Activated naive CD8-positive, alpha-beta T cell treated with anti-CD3 and anti-CD28 coated beads for 36 hours (primary cell): Measurements from ENCODE around the gene KCNA10. TPM values are rescaled to one million over a fixed set of nuclear protein-coding genes. Genes with fewer than 3 reads are reported as not detected.

Source experiments
- DNase-seq: peaks from one replicate; pipeline ENCODE4 v3.0.0; 2021
- H3K27ac Mint-ChIP-seq: one replicate; pipeline ENCODE4 v1.8.0; 2022; ENCODE audit warnings: mild to moderate bottlenecking, moderate library complexity, mixed read lengths
- H3K27me3 Mint-ChIP-seq: one replicate; pipeline ENCODE4 v1.8.0; 2022; ENCODE audit warnings: mild to moderate bottlenecking, mixed read lengths
- H3K36me3 Mint-ChIP-seq: one replicate; pipeline ENCODE4 v1.8.0; 2021; ENCODE audit warnings: mild to moderate bottlenecking, mixed read lengths
- H3K4me1 Mint-ChIP-seq: one replicate; pipeline ENCODE4 v1.8.0; 2021; ENCODE audit warnings: mixed read lengths
- H3K4me3 Mint-ChIP-seq: one replicate; pipeline ENCODE4 v1.8.0; 2022; ENCODE audit warnings: mild to moderate bottlenecking, moderate library complexity, mixed read lengths
- H3K9me3 Mint-ChIP-seq: one replicate; pipeline ENCODE4 v1.8.0; 2022; ENCODE audit warnings: mixed read lengths
- total RNA-seq, 2 experiments: library from RNA; stranded (reverse); gene quantifications; one replicate each; pipeline ENCODE4 v1.2.3, GENCODE V29; 2021

The KCNA10 gene
- not detected for total RNA-seq

DNA sequence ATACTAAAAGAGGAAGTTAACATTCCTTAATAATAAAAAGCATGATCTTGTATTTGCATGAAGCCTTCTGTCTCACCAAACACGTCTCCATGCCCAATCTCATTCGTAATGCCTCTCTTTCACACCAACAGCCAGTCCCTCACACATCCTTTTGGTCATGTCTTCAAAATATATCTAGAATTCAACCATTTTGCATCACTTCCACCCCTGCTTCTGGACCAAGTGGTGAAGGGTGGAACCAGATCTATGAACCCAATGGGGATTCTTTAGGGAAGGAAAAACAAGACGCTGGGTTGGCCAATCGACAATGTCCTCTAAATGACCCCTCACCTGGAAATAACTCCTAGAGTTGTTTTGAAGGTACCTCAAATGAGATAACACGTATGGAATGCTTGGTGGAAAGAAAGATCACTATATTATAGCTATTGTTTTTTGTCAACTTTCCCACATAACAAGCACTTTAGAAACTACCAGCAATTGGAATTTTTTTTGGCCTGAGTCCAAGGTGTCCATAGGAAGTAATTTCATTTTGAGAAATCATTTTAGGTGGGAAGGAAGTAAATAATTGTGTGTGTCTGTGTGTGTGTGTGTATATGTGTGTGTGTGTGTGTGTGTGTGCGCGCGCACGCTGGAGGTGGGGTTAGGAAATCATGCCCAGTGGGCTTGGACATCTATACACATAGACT, at the start of gene KCNA10:
Gene KCNA10, minus strand, starts transcription at position 51 of the 686 bp plus-strand sequence. CDS start 388 bp downstream, outside the sequence.
- DNase-seq, result no peak
- Mint-ChIP-seq H3K27me3 (peaks cover 18% of the 10 kb centered on the region), H3K4me1 (no peaks in the 10 kb centered on the region), H3K9me3 (no peaks in the 10 kb centered on the region), H3K36me3 (no peaks in the 10 kb centered on the region), H3K27ac (no peak within 1 kb of the TSS), H3K4me3 (no peak within 1 kb of the TSS)

DNA sequence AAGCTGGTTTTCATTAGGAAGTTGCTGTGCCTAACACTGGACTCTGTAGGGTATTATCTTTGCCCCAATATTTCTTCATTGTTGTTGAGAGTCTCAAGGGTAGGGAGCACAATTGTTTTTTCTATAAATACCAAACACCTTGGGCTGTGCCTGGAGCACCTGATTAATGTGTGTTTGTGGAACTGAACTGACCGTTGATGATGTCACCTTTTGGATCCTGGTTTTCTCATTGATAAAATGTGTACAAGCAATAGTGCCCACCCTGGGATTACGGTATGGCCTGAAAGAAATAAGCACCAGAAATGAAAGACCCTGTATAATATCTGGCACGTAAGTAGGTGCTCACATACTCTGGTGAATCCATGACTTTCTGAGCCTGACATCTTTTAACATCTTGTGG, 47.9 kb upstream of the KCNA10 start:
- no peak overlapping the region for H3K27ac Mint-ChIP-seq
- H3K27me3 Mint-ChIP-seq, result peaks cover 26% of the 10 kb centered on the region
- no peak overlapping the region for H3K4me3 Mint-ChIP-seq
- DNase-seq, result no peak
- H3K9me3 Mint-ChIP-seq, result no peaks in the 10 kb centered on the region
- H3K36me3 Mint-ChIP-seq, result no peaks in the 10 kb centered on the region
- H3K4me1 Mint-ChIP-seq, result no peaks in the 10 kb centered on the region

DNA sequence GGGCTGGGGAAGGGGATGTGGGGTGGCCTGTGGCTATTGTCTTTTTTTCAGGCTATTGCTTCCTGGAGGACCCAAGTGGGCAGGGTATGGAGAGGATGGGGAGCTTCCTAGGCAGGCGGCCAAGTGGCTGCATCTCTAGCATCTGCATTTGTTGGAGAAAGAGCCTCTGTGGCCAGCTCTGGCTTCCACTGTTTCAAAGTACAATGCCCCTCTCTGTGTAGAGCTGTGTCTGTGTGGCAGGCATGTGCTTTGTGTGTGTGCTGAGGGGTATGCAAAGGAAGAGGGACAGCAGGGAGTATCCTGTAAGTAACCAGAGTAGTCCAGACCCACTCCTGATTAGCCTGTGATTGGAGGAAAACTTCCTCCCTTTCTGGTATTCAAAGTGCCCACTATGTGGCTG, 46.6 kb upstream of the KCNA10 start:
- Mint-ChIP-seq H3K36me3 (no peaks in the 10 kb centered on the region), H3K27me3 (peaks cover 14% of the 10 kb centered on the region), H3K4me3 (no peak overlapping the region), H3K27ac (no peak overlapping the region), H3K4me1 (no peaks in the 10 kb centered on the region), H3K9me3 (no peaks in the 10 kb centered on the region)
- DNase-seq, result no peak

DNA sequence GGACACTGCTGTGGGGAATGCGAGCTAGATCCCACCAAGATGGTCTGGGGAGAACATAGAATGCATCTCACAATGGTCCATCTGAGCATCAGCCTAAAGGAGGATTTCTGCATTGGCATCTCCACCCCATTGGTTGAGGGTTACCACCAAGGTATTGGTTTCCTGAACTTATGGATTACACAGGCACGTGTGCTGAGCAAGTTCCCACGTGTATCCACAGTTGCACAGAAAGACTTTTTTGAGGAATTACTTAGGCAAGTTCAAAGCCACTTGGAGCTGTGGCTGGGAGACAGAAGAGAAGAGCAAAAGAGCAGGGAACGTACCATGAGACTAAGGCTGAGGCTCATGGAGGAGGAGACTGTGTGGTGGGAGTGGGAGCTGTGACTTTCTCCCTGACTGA, 44.1 kb upstream of the KCNA10 start:
- Mint-ChIP-seq H3K36me3 (no peaks in the 10 kb centered on the region), H3K4me3 (no peak overlapping the region), H3K9me3 (no peaks in the 10 kb centered on the region), H3K27me3 (peaks cover 6% of the 10 kb centered on the region), H3K27ac (no peak overlapping the region), H3K4me1 (no peaks in the 10 kb centered on the region)
- DNase-seq, result no peak

DNA sequence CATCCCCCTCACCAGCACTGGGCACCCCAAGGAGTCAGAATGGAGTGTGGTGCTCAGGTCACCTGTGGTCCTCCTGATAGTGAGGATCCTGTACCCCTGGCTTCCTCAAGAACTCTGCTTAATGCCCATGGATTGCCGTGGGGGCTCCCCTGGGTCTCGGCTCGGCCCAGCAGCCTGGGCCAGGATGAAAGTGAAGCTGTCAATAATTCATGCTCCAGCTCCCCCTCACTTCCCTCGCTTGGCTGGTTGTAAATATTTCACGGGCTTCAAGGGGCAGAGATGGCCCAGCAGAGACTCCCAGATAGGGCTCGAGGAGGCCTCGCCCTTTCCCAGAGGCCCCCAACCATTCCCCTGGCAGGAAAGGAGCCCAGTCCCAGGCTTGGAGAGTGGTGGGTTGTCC, 42.6 kb upstream of the KCNA10 start:
- Mint-ChIP-seq H3K27me3 (peaks cover 12% of the 10 kb centered on the region), H3K36me3 (no peaks in the 10 kb centered on the region), H3K27ac (no peak overlapping the region), H3K4me3 (no peak overlapping the region), H3K9me3 (no peaks in the 10 kb centered on the region), H3K4me1 (no peaks in the 10 kb centered on the region)
- DNase-seq, result no peak

DNA sequence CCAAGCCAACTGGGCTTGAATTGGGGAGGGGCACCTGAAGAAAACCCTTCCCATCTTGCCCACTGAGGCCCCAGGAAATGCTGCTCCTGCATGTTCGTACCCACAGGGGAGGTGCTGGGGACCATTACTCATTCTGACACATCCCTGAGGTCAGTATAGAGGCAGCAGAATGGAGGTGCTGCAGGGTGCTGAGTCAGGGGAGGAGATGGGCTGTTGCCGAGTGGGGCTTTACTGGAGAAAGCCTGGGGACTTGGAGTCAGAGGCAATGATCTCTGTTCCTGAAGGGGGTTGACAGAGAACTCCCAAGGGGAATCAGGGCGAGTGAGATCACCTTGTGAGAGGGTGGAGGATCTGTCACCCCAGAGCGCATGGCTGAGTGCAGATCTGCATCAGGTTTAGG, 40.2 kb upstream of the KCNA10 start:
- no peak overlapping the region for H3K4me3 Mint-ChIP-seq
- H3K4me1 Mint-ChIP-seq, result peaks cover 3% of the 10 kb centered on the region
- no peaks in the 10 kb centered on the region for H3K9me3 Mint-ChIP-seq
- H3K27me3 Mint-ChIP-seq, result peaks cover 27% of the 10 kb centered on the region
- DNase-seq, result no peak
- no peak overlapping the region for H3K27ac Mint-ChIP-seq
- no peaks in the 10 kb centered on the region for H3K36me3 Mint-ChIP-seq

DNA sequence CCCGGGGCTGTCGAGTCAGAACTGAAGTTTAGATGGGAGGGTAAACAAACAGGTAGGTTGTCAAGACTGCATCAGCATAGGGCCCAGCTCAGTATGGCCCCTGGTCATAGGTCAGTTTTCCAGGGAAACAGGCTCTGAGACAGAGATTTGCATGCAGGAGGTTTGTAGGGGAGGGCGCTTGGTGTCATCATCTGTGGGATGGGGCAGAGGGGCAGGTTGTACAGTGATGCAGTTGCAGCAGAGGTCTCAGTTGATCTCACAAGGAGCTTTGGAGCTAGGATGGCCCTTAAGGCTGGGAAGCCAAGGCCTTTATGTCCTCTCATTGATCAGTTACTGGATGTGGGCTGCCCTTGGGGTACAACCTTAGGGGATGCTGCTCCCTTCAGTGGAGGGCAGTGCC, 38.5 kb upstream of the KCNA10 start:
- H3K27me3 Mint-ChIP-seq, result peaks cover 38% of the 10 kb centered on the region
- peaks cover 3% of the 10 kb centered on the region for H3K4me1 Mint-ChIP-seq
- DNase-seq, result no peak
- no peak overlapping the region for H3K4me3 Mint-ChIP-seq
- H3K9me3 Mint-ChIP-seq, result no peaks in the 10 kb centered on the region
- no peaks in the 10 kb centered on the region for H3K36me3 Mint-ChIP-seq
- no peak overlapping the region for H3K27ac Mint-ChIP-seq

DNA sequence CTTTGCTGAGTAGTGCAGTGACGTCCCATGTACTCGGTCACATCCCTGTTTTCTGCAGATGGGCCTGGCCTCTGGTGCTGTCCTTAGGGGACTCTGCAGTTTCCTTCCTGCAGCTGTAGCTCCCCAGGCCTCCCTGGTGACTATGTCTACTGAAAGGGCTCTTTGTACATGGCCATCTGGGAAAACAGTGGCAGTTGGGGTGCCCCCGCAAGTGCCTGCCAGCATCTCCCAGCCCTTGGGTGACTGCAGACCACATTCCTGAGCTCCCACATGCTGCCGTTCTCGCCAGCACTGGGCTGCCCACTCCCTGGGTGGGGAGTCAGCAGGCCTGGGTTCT, 37.5 kb upstream of the KCNA10 start:
- no peak for DNase-seq
- Mint-ChIP-seq H3K27me3 (peaks cover 43% of the 10 kb centered on the region), H3K4me1 (peaks cover 3% of the 10 kb centered on the region), H3K27ac (no peak overlapping the region), H3K9me3 (no peaks in the 10 kb centered on the region), H3K36me3 (no peaks in the 10 kb centered on the region), H3K4me3 (no peak overlapping the region)

DNA sequence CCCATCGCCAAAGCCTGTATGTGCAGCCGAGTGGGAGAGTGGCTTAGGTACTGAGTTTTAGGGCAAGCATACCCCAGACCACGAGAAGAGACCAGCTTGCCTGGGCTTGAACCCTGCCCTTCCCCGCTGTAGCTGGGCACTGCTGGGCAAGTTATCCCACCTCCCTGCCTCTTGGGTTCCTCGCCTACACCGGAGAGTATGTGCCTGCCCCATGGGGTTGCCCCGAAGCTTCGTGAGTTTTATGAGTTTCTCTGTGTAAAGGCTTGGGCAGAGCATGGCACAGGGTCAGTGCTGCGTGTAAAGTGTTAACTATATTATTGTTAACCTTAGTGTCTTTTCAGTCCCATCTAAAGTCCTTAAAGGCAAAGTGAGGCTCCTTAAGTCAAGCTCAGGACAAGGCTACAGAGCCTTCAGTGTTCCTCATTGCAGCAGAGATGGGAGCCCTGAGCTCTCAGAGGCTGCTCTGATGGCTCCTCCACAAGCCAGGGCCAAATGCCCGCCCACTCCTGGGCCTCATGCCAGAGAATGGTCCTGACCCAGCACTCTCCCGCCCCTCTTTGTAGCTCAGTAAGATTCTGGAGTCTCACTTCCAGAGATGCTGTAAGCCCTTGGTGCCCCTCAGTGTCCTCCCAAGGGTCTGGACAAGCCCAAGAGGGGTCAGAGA, 37.0 kb upstream of the KCNA10 start:
- Mint-ChIP-seq H3K36me3 (no peaks in the 10 kb centered on the region), H3K27me3 (peaks cover 48% of the 10 kb centered on the region), H3K27ac (no peak overlapping the region), H3K9me3 (no peaks in the 10 kb centered on the region), H3K4me3 (no peak overlapping the region), H3K4me1 (peaks cover 3% of the 10 kb centered on the region)
- DNase-seq, result no peak

DNA sequence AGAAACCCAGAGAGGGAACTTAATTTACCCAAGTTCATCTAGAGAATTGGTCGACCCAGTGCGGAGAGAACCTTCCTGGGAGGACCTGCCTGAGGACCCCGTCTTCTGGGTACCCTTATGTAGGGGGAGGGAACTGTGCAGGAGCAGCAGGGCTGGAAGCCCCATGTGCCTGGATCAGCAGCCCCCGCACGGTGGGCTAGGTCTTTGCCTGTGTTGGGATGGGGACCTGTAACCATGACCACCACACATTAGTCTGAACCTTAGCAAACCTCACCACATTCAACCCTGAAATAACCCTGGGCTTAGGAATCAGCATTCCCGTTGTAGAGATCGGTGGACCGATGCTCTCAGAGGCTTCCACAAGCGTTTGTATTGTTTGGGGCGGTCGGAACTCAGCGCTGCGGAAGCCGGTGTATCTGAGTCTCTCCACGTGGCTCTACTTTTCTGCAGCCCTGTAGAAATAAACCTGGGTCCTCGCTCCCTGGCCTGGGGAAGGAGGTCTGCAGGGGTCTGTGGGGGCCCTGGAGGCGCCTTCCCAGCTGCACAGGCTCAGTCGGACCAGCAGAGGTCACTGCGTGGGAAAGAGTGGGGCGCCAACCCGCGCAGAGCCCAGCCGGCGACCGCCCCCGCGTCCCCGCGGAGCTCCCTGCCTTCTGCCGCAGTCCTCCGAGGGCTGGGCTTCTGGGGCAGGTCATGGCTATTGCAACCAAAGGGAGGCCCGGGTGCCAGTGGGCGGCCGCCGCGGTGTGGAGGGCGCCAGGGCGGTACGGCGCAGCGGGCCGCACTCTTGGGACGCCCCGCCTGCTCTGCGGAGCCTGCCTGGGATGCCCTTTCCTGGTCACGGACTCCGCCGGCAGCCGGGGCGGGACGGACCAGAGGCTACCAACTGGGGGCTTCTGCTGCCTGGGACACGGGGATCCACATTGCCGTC, 36.2 kb upstream of the KCNA10 start:
- Mint-ChIP-seq H3K27me3 (peaks cover 48% of the 10 kb centered on the region), H3K36me3 (no peaks in the 10 kb centered on the region), H3K4me1 (peaks cover 3% of the 10 kb centered on the region), H3K9me3 (no peaks in the 10 kb centered on the region), H3K27ac (no peak overlapping the region), H3K4me3 (peak overlapping the region; percentile 32)
- peak; percentile 72 for DNase-seq

DNA sequence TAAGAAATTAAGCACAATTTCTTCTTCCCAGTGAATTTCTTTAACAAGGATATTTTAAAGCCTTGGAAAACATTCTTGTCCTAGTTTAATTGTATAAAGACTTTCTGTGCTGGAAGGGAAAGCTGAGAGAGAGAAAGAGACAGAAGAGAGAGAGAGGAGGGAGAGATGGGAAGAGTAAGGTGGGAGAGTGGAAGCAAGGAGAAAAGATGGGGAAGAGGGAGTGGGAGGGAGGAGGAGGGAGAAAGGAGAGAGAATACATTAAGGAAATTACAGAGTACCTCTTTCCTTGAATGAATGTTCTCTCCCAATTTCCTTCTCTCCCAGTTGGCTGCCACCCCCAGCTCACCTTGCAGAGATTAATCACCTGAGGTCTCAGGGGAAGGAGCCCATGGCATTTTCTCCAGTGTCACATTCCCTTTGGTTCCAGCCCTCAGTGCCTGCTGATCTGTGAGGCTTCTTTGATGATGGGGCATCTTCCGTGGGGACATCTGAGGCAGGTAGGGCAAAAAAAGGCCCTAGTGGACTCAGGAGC, 32.4 kb upstream of the KCNA10 start:
- Mint-ChIP-seq H3K27ac (no peak overlapping the region), H3K9me3 (no peaks in the 10 kb centered on the region), H3K27me3 (peaks cover 34% of the 10 kb centered on the region), H3K4me3 (no peak overlapping the region), H3K36me3 (no peaks in the 10 kb centered on the region), H3K4me1 (peaks cover 3% of the 10 kb centered on the region)
- no peak for DNase-seq

DNA sequence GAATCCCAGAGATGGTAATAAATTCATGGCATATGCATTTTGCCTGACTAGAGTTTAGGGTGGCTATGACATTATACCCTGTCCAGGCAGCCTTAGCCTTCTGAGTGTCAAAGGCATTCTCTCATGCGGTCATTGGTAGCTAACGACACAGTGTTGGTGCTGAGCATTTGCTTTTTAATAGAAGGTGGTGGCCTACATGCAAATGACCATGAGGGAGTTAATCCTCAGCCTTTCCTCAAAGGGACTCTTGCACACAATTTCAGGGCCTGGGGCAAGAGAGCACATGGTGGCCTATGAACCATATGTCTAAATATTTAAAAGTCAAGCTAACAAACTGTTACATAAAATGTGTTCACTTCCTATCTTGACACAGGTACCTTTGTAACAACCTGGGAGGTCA, 30.9 kb upstream of the KCNA10 start:
- no peak overlapping the region for H3K27ac Mint-ChIP-seq
- H3K4me3 Mint-ChIP-seq, result no peak overlapping the region
- no peaks in the 10 kb centered on the region for H3K36me3 Mint-ChIP-seq
- no peak for DNase-seq
- no peaks in the 10 kb centered on the region for H3K9me3 Mint-ChIP-seq
- H3K4me1 Mint-ChIP-seq, result no peaks in the 10 kb centered on the region
- peaks cover 28% of the 10 kb centered on the region for H3K27me3 Mint-ChIP-seq

DNA sequence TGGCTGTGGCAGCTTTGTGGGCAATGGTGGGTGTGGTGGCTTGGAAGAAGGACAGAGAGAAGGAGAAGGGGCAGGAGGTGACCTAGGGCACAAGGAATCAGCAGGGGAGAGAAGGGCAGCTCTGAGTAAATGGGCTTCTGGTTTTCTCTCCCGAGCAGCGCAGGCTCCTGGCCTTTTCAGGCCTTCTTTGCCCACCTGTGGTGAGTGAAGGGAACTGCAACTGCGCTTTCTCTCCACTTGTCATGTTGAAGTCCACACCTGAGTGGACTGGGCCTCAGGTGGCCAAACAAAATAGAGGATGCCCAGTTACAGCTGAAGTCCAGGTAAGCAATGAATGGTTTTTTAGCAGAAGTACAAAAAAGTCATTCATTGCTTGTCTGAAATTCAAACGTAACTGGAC, 29.4 kb upstream of the KCNA10 start:
- Mint-ChIP-seq H3K27me3 (peaks cover 19% of the 10 kb centered on the region), H3K27ac (no peak overlapping the region), H3K9me3 (no peaks in the 10 kb centered on the region), H3K4me3 (no peak overlapping the region), H3K36me3 (no peaks in the 10 kb centered on the region), H3K4me1 (no peaks in the 10 kb centered on the region)
- DNase-seq, result no peak

DNA sequence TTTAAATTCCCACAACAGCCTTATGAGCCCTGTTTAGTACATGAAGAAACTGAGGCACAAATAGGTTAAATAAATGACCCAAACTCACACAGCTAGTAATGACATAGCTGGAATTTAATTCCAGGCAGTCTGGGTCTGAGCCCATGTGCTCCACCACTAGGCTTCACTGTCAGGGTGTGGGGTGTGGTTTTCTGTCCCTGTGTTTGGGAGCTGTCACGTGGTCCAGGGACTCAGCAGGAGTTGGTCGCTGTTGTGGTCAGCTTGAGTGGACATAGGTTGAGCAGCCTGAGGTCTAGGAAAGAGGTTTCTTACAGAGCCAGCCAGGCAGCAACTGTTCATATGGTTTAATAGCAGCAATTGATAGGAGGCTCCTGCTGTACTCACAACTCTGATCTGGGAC, 28.0 kb upstream of the KCNA10 start:
- Mint-ChIP-seq H3K27me3 (peaks cover 10% of the 10 kb centered on the region), H3K9me3 (no peaks in the 10 kb centered on the region), H3K36me3 (no peaks in the 10 kb centered on the region), H3K4me1 (no peaks in the 10 kb centered on the region), H3K4me3 (no peak overlapping the region), H3K27ac (no peak overlapping the region)
- no peak for DNase-seq

DNA sequence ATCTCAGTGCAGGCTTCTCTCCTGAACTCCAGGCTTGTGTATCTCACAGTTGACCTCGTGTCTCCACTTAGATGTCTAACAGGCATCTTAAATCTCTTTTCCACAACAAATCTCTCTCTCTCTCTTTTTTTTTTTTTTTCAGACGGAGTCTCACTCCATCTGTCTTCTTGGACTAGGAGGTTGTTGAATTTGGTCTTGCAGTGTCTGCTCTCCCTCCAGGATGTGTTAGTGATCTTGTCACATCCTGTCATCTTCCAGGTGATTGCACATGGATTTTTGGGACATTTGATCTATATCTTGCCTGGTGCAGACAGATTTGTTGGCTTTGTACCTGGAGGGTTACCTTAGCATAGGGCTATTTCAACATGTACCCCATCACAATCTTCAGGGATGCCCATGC, 26.5 kb upstream of the KCNA10 start:
- H3K4me3 Mint-ChIP-seq, result no peak overlapping the region
- no peaks in the 10 kb centered on the region for H3K36me3 Mint-ChIP-seq
- H3K27ac Mint-ChIP-seq, result no peak overlapping the region
- no peaks in the 10 kb centered on the region for H3K9me3 Mint-ChIP-seq
- H3K27me3 Mint-ChIP-seq, result no peaks in the 10 kb centered on the region
- DNase-seq, result no peak
- no peaks in the 10 kb centered on the region for H3K4me1 Mint-ChIP-seq
